ENCODE data around the gene FAM163B.

GRCh38 chr9:133529457-133529856 lies 79.7 kb downstream of the FAM163B start:
- TF ChIP-seq CTCF (IDR thresholded peaks at IDR 0.05; ENCODE audit: low read depth, low read length, missing input control) (no peak), REST (IDR thresholded peaks at IDR 0.05) (no peak), EGR1 (IDR thresholded peaks at IDR 0.05; ENCODE audit: low read depth in 2 of 2) (no peak), RXRA (IDR thresholded peaks at IDR 0.05) (no peak)
- TF ChIP-seq, protein P1, sequence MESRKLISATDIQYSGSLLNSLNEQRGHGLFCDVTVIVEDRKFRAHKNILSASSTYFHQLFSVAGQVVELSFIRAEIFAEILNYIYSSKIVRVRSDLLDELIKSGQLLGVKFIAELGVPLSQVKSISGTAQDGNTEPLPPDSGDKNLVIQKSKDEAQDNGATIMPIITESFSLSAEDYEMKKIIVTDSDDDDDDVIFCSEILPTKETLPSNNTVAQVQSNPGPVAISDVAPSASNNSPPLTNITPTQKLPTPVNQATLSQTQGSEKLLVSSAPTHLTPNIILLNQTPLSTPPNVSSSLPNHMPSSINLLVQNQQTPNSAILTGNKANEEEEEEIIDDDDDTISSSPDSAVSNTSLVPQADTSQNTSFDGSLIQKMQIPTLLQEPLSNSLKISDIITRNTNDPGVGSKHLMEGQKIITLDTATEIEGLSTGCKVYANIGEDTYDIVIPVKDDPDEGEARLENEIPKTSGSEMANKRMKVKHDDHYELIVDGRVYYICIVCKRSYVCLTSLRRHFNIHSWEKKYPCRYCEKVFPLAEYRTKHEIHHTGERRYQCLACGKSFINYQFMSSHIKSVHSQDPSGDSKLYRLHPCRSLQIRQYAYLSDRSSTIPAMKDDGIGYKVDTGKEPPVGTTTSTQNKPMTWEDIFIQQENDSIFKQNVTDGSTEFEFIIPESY (IDR thresholded peaks at IDR 0.05) = no peak
- TF ChIP-seq, protein P2, sequence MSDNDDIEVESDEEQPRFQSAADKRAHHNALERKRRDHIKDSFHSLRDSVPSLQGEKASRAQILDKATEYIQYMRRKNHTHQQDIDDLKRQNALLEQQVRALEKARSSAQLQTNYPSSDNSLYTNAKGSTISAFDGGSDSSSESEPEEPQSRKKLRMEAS (IDR thresholded peaks at IDR 0.05) = no peak

Data from liver (tissue), 3 donors.